Hepatocyte (in vitro differentiated cells): ENCODE measurements around the gene HCAR3.

Source experiments
- CTCF ChIP-seq: fragments of 200-600 bp; sonication (generic); IDR thresholded peaks from 2 replicates; pipeline ENCODE4 v1.5.1; 2016; ENCODE audit warnings: antibody characterized with exemption, mild to moderate bottlenecking; ENCODE audit not compliant: poor library complexity
- EZH2 ChIP-seq: fragments of 200-600 bp; sonication (generic); IDR thresholded peaks from 2 replicates; pipeline ENCODE4 v1.6.1; 2016; ENCODE audit warnings: antibody characterized with exemption, mild to moderate bottlenecking, borderline replicate concordance

GRCh38 chr12:122740351-122740750, 23.7 kb upstream of the HCAR3 start:
- TF ChIP-seq CTCF: no peak
- no peak for TF ChIP-seq EZH2
